GM10847 (cell line): ENCODE data around the gene PRDM15.

Experiments used
- POLR2A ChIP-seq: IDR thresholded peaks from 2 replicates; pipeline ENCODE4 v1.6.1; 2011; ENCODE audit not compliant: insufficient read length; ENCODE audit errors: extremely low read depth

Gene PRDM15, protein sequence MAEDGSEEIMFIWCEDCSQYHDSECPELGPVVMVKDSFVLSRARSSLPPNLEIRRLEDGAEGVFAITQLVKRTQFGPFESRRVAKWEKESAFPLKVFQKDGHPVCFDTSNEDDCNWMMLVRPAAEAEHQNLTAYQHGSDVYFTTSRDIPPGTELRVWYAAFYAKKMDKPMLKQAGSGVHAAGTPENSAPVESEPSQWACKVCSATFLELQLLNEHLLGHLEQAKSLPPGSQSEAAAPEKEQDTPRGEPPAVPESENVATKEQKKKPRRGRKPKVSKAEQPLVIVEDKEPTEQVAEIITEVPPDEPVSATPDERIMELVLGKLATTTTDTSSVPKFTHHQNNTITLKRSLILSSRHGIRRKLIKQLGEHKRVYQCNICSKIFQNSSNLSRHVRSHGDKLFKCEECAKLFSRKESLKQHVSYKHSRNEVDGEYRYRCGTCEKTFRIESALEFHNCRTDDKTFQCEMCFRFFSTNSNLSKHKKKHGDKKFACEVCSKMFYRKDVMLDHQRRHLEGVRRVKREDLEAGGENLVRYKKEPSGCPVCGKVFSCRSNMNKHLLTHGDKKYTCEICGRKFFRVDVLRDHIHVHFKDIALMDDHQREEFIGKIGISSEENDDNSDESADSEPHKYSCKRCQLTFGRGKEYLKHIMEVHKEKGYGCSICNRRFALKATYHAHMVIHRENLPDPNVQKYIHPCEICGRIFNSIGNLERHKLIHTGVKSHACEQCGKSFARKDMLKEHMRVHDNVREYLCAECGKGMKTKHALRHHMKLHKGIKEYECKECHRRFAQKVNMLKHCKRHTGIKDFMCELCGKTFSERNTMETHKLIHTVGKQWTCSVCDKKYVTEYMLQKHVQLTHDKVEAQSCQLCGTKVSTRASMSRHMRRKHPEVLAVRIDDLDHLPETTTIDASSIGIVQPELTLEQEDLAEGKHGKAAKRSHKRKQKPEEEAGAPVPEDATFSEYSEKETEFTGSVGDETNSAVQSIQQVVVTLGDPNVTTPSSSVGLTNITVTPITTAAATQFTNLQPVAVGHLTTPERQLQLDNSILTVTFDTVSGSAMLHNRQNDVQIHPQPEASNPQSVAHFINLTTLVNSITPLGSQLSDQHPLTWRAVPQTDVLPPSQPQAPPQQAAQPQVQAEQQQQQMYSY

DNA sequence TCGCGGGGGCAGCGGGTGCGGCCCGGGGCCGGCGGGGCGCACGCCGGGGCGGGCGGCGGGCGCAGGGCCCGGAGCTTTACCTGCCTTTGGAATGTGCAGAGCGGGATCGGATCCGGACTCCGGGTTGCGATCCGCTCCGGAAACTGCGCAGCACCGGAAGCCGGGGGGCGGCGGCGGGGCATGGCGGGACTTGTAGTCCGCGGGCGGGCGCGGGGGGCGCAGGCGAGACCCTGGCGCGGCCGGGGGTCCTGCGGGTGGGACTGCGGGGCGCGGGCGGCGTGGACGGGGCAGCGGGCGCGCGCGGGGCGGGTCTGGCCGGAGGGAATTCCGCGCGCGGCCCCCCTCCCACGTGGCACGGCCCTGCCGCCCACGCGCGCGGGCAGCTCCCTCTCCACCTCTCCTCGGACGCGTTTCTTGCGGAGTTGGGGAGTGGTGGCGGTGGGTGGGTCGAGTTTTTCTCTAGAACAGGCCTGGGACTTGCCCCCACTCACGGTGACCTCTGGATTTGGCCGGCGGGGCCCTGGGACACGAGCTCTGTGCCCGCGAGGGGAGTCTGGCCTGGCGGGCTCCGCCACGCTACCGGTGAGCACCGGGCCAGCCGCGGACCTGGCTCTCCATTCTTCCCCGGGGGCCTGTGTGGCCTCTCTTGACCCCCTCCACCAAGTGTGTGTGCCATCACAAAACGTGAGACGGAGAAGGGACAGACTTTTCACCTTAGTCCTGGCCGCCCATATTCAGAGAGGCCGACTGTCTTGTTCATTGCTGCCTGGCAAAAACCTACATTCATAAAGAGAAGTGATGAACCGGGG is at the start of gene PRDM15:
PRDM15 (minus strand) TSS at position 155 of the 809 bp plus-strand sequence. CDS start 18,981 bp downstream, outside the sequence.
- no peak for TF ChIP-seq POLR2A

DNA sequence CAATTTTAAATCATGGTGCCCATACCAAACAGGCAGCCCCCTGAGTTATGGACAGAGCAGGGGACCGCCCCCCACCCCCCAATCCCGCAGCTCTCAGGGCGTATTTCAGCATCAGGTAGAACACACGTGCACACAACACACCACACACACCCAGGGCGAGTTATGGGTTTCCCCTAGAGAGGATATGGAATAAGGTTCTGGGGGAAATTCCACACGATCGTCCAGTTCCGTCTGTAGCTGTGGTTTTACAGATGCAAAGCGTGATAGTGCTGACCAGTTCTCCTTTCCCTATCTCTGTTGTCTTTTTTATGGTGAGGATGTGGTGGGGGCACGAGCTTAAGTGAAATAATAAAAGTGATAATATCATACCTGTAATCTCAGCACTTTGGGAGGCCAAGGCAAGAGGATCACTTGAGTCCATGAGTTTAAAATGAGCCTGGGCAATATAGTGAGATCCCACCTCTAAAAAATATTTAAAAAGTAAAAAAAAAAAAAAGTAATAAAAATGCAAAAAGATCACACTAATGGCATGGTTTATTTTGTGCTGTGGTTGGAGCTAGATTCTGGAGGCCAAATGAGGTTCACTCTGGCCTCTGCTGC is 49.6 kb upstream of the PRDM15 start:
- TF ChIP-seq POLR2A, result no peak

DNA sequence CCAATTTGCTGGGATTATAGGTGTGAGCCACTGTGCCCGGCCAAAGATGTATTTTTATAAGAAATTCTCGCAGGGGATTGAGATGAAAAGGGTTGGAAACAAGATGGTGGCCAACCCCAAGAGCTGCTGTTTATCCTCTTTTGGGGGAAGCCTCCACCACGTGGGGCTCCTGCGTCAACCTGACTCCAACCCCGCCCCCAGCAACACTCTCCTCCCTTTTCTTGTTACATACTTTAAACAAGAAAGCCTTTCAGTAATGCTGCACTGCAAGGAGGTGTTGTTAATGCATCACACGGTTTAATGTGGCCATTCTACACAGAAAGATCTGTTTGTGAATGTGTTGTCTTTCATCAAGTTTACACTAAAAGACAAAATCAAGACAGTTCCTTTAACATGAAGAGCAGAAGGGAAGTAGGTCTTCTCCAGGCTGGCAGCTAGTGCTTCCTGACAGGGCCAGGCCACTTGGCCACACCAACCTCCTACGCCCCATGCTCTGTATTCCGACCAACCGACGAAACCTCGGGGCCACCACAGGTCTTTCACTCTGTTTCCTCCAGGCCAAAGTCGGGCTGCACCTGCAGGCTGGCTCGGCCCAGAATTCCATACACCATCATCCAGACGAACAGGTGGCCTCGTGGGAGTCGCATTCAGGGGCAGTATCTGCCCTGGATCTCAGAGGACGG is 48.7 kb upstream of the PRDM15 start:
- TF ChIP-seq POLR2A, result no peak

DNA sequence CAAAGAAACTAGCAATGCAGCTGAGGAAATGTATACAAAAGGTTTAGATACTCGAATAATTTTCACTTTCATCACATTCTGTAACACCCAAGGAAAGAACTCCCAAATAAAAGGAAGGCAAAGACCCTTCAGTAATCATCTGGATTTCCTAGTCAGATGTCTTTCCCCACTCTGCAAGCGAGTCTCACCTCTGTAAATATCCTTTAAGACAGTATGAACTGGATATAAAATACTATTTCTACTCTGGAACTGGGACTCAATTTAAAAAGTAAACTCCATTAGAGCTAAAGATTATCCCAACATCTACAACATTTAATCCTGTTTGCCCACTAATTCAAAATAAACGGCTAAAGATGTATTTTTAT is 47.6 kb upstream of the PRDM15 start:
- TF ChIP-seq POLR2A, result no peak

DNA sequence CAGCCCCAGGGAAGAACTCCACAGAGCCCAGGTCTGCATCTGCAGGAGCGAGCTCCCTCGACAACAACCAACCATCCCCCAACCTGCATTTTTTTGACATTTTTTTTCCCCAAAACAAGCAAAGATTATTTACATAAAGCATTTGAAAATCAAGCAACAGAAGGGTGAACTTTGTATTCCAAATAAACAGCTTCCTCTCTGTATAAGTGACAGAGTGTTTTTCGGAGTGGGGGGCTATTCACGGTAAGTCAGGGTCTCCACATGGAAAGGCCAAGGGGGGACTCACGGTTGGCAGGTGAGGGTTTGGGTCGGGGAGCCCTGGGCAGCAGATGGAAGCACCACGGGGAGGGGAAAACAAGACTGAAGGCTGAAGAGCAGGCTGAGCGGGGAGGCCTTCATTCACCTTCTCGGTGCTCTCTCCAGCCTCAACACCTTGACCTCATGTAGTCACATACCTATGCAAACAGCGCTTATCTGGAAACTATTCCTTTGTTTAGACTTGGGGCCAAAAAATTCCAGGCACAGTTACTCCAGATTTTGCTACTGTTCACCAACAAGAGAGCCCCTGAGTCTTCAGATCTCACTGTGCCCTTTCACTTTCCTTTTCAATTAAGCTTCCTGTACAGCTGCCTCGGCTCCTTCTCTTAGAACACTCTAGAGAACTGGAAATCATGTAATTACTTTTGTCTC is 47.1 kb upstream of the PRDM15 start:
- no peak for TF ChIP-seq POLR2A

DNA sequence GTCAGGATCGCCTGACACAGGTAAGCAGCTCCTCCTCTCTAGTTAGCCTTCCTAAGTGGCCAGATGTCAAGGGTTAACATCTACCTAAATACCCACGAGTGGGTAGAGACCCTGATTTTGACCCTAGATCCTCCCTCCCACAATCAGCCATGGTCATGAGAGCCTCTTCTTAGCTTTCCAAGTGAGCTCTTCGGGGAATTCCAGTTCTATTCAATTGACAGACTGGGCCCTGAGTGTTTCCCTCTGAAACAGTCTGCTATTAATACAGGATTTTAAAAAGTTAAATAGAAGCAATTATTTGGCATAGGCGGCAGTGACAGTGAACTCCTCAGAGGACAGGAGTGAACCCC is 46.6 kb upstream of the PRDM15 start:
- no peak for TF ChIP-seq POLR2A

DNA sequence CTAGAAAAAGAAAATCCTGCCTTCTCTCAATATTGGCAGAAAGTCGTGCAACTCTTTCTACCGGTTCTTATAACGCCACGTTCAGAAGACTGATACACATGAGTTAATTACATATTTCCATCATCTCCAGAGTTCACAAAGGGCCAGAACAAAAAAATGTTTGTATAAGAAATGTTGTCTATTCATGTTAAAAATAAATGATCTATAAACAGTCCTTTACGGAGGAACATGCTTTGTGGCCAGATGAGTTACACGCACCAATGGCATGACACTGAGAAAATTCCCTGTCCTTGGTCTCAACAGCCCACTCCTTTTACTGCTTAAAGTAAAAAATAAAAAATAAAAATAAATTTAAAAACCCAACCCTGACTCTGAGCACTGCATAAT is 45.2 kb upstream of the PRDM15 start:
- TF ChIP-seq POLR2A, result no peak

DNA sequence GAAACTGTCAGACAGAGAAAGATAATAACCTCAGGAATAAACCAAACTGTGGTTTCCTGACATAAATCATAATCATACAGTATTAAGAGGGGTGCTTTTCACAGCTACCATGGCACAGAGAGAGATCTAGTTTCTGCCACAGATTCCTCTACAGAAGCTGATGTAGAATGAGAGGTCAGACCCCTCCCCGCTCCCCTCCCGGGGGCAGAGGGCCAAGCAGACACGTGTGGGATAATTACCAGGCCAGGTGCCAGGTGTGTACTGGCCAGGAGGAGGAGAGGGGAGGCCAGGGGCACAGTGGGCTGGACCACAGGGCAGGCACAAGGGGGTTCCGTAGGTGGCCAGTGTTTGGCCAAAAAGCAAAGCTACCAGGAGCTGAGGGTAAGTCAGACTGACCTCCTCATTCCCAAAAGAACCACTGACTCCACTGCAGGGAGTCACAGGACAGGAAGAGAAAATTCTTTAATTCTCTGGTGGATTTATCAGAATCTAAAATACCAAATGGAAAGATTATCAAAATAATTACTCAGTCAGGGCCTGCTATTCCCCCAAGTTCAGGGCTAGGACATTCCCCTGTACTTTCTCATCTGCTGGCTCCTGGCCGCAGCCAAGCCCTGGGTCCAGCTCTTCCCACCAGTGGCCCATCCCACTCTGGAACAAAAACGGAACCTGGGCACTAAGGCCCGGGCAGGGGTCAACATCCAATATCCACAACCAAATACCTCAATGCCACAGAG is 44.7 kb upstream of the PRDM15 start:
- TF ChIP-seq POLR2A, result no peak

DNA sequence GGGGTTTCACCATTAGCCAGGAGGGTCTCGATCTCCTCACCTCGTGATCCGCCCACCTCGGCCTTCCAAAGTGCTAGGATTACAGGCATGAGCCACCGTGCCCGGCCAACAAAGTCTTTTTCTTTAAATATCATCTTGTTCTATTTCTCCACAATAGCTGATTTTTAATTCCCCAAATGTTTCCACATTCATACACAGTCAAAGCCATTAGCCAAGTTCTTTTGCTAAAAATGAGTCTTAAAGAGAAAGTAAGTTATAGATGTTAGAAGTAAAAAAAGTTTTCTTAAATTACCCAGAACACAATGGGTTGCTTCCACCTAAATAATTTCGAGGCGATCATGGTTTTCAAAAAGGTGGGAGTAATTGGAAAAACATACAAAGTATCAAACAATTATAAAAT is 44.0 kb upstream of the PRDM15 start:
- no peak for TF ChIP-seq POLR2A

DNA sequence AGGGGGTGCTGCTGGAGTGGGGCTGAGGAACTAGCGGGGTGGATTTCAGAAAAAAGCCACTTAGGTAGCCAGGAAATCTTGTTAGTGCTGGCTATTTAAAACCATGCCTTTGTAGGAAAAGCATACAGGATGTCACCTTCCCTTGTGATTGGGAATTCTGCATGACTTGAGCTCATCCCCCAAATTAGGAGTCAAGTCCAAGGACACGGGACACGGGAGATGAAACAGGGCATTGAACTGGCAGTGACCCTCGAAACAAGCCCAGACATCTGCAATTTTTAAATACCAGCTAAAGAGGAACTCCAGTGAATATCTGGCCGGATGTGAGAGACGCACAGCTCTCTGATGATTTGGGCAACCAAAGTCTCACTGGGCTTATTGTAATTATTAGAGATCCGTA is 41.9 kb upstream of the PRDM15 start:
- TF ChIP-seq POLR2A, result no peak

DNA sequence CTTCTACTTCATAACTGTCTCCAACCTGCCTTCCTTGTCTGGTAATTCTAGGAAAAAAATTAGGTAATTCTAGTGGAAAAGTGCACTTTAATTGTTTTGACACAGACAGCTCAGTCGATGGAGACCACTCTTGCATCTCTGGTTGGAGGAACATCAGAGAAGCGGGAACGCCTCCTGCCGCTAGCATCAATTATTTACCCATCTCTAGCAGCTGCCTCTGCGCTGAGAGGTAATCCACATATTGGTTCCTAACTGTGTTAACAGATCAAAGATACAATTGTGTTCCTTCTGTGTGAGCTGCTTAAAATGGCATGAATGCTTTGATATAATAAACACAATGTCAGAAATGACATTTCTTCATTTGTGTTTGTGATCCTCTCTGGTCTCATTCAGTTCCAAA is 41.3 kb upstream of the PRDM15 start:
- TF ChIP-seq POLR2A, result no peak

DNA sequence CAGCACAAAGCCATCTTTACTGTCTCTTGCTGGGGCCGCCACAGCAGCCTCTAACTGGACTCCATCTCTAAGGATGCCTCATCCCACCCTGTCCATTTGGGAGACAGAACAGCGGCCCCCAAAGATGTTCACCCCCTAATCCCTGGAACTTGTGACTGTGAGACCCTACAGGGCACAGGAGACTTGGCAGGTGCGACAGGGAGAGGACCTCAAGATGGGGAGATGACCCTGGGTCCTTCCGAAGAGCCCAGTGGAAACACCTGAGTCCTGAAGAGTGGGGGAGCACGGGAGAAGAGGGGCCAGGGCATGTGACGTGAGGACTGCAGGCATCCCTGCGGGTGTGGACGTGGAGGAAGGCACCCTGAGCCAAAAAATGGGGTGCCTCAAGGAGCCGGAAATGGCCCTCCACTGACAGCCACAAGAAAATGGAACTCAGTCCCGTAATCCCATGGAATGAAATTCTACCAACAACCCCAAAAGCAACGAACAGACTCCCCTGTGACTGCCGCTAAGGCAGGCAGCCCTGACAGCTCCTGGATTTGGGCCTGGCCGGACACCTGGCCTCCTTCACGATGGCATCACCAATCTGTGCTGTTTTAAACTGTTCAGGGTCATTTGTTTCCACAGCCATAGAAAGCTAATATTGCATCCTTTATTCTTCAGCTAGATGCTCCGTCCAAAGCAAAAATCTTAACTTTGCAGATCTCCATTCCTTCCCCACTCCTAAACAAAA is 40.7 kb upstream of the PRDM15 start:
- TF ChIP-seq POLR2A, result no peak
